ENCODE measurements around the gene FARP1.

FARP1 gene

DNA sequence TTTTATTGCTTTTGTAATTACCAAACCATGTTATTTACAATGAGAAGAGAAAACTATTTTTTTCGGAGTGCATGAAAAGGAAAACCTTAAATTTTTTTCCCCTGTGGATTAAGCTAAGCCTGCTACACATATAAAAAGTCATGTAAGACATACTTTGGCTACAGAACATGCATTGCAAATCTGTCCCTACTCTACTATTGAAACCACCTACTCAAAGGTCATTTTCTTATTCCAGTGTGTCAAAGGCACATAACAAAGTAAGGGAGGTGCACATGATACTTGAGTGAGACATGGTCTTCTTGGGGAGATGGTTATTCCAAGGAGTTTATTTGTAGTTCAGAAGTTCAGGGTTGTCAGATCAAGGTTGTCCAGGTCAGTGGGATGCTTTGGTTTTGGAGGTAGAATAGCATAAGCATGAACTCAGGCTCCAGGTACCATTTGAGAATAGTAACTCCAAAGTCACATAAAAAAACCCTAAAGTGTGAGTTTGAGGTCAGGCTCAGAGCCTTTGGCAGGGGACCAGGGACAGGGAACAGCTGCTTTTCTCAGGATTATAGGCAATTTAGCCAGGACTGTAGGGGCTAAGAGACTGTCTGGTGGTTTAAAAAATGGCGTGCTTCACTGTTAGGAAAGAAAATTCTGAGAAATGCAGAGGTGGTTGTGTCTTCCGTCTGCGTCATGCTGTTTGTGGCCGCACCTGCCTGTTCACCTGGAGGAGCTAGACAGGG, 15.4 kb downstream of the FARP1 start:
- no peaks in the 10 kb centered on the region for H3K79me1 ChIP-seq (ENCODE audit: low read length)
- peaks cover 2% of the 10 kb centered on the region for H3K79me2 ChIP-seq (ENCODE audit: control insufficient read depth, insufficient read depth, low read length, poor library complexity)
- H3K4me1 ChIP-seq (ENCODE audit: control insufficient read depth in 1 of 2, insufficient read depth in 2 of 2, low read length in 2 of 2): peaks cover 3 to 8% of the 10 kb centered on the region in 2 experiments
- H3K23ac ChIP-seq (ENCODE audit: low read length): no peak overlapping the region
- H3K4me3 ChIP-seq (ENCODE audit: low read depth, low read length): no peak overlapping the region
- no peak overlapping the region for H3K9ac ChIP-seq (ENCODE audit: low read length)
- no peak overlapping the region for H4K8ac ChIP-seq (ENCODE audit: low read depth, low read length)
- no peak overlapping the region for H3K4me2 ChIP-seq (ENCODE audit: low read length)
- H3K36me3 ChIP-seq (ENCODE audit: control insufficient read depth in 1 of 2, insufficient read depth in 2 of 2, low read length in 2 of 2): peaks cover 10% of the 10 kb centered on the region in 2 experiments
- no peak overlapping the region for H2AFZ ChIP-seq (ENCODE audit: insufficient read depth, low read length, poor library complexity)
- H2BK12ac ChIP-seq (ENCODE audit: low read length): no peak overlapping the region
- no peaks in the 10 kb centered on the region for H3K27me3 ChIP-seq (ENCODE audit: insufficient read depth, low read length)
- H4K12ac ChIP-seq (ENCODE audit: low read depth, low read length): no peak overlapping the region
- H3K18ac ChIP-seq (ENCODE audit: low read length): no peak overlapping the region
- WGBS (ENCODE audit: extremely low coverage, insufficient coverage, insufficient read length): no CpG with 5 or more reads among the region's 5 CpGs
- no peak overlapping the region for H2BK120ac ChIP-seq (ENCODE audit: insufficient read depth, low read length, poor library complexity)
- H2BK5ac ChIP-seq (ENCODE audit: low read depth, low read length, poor library complexity): no peak overlapping the region
- H3K27ac ChIP-seq (ENCODE audit: low read depth, low read length): no peak overlapping the region
- DNase-seq: peak in 1 of 2 donors; percentile 59
- no peak overlapping the region for H4K91ac ChIP-seq (ENCODE audit: low read depth, low read length)
- H3K14ac ChIP-seq (ENCODE audit: low read length): no peak overlapping the region
- H3K9me3 ChIP-seq (ENCODE audit: insufficient read depth, low read depth, low read length): no peaks in the 10 kb centered on the region
- H3K4ac ChIP-seq (ENCODE audit: low read depth, low read length): no peak overlapping the region
- no peak overlapping the region for H2AK5ac ChIP-seq (ENCODE audit: low read length)

GRCh38 chr13:98162935-98163334, 20.0 kb downstream of the FARP1 start:
- peak overlapping the region; percentile 47 for H3K4ac ChIP-seq (ENCODE audit: low read depth, low read length)
- no peak overlapping the region for H3K18ac ChIP-seq (ENCODE audit: low read length)
- H2BK5ac ChIP-seq (ENCODE audit: low read depth, low read length, poor library complexity): no peak overlapping the region
- peaks cover 0 to 5% of the 10 kb centered on the region in 2 experiments for H3K4me1 ChIP-seq (ENCODE audit: control insufficient read depth in 1 of 2, insufficient read depth in 2 of 2, low read length in 2 of 2)
- peaks cover 2 to 4% of the 10 kb centered on the region in 2 experiments for H3K36me3 ChIP-seq (ENCODE audit: control insufficient read depth in 1 of 2, insufficient read depth in 2 of 2, low read length in 2 of 2)
- H3K4me3 ChIP-seq (ENCODE audit: low read depth, low read length): no peak overlapping the region
- no peaks in the 10 kb centered on the region for H3K27me3 ChIP-seq (ENCODE audit: insufficient read depth, low read length)
- no peak overlapping the region for H3K4me2 ChIP-seq (ENCODE audit: low read length)
- H2AK5ac ChIP-seq (ENCODE audit: low read length): no peak overlapping the region
- H3K23ac ChIP-seq (ENCODE audit: low read length): no peak overlapping the region
- no peaks in the 10 kb centered on the region for H3K79me1 ChIP-seq (ENCODE audit: low read length)
- no peak overlapping the region for H3K14ac ChIP-seq (ENCODE audit: low read length)
- WGBS (ENCODE audit: extremely low coverage, insufficient coverage, insufficient read length): no CpG with 5 or more reads among the region's 5 CpGs
- H4K91ac ChIP-seq (ENCODE audit: low read depth, low read length): no peak overlapping the region
- DNase-seq: no peak
- no peak overlapping the region for H3K9ac ChIP-seq (ENCODE audit: low read length)
- no peaks in the 10 kb centered on the region for H3K79me2 ChIP-seq (ENCODE audit: control insufficient read depth, insufficient read depth, low read length, poor library complexity)
- H3K27ac ChIP-seq (ENCODE audit: low read depth, low read length): no peak overlapping the region
- no peak overlapping the region for H4K8ac ChIP-seq (ENCODE audit: low read depth, low read length)
- H2BK12ac ChIP-seq (ENCODE audit: low read length): no peak overlapping the region
- H4K12ac ChIP-seq (ENCODE audit: low read depth, low read length): no peak overlapping the region
- no peaks in the 10 kb centered on the region for H3K9me3 ChIP-seq (ENCODE audit: insufficient read depth, low read depth, low read length)
- no peak overlapping the region for H2BK120ac ChIP-seq (ENCODE audit: insufficient read depth, low read length, poor library complexity)
- H2AFZ ChIP-seq (ENCODE audit: insufficient read depth, low read length, poor library complexity): no peak overlapping the region

DNA sequence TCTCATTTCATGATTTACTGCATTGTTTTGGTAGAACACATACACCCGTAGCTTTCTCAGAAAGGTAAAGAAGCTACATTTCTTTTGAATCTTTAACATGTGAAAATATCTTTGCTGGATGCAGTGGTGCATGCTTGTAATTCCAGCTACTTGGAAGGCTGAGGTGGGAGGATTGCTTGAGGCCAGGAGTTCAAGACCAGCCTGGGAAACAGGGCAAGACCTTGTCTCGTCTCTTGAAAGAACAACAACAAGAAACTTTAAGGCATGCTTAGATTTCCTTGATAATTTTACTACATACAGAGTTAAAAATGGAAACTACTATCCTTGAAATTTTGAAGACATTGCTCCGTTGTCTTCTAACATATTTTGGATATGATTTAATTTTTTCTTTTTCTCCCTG, 26.4 kb downstream of the FARP1 start:
- no peak overlapping the region for H3K27ac ChIP-seq (ENCODE audit: low read depth, low read length)
- peak; percentile 79 to 89 for DNase-seq
- peak overlapping the region; percentile 18 for H3K4ac ChIP-seq (ENCODE audit: low read depth, low read length)
- peaks cover 18 to 19% of the 10 kb centered on the region in 2 experiments for H3K4me1 ChIP-seq (ENCODE audit: control insufficient read depth in 1 of 2, insufficient read depth in 2 of 2, low read length in 2 of 2)
- no peak overlapping the region for H3K23ac ChIP-seq (ENCODE audit: low read length)
- no peak overlapping the region for H4K12ac ChIP-seq (ENCODE audit: low read depth, low read length)
- no peak overlapping the region for H2BK120ac ChIP-seq (ENCODE audit: insufficient read depth, low read length, poor library complexity)
- H3K4me2 ChIP-seq (ENCODE audit: low read length): no peak overlapping the region
- H3K79me2 ChIP-seq (ENCODE audit: control insufficient read depth, insufficient read depth, low read length, poor library complexity): peaks cover 4% of the 10 kb centered on the region
- no CpG with 5 or more reads among the region's 3 CpGs for WGBS (ENCODE audit: extremely low coverage, insufficient coverage, insufficient read length)
- H4K8ac ChIP-seq (ENCODE audit: low read depth, low read length): no peak overlapping the region
- no peak overlapping the region for H3K4me3 ChIP-seq (ENCODE audit: low read depth, low read length)
- H3K27me3 ChIP-seq (ENCODE audit: insufficient read depth, low read length): no peaks in the 10 kb centered on the region
- H2AFZ ChIP-seq (ENCODE audit: insufficient read depth, low read length, poor library complexity): no peak overlapping the region
- H3K14ac ChIP-seq (ENCODE audit: low read length): no peak overlapping the region
- H2BK12ac ChIP-seq (ENCODE audit: low read length): no peak overlapping the region
- no peak overlapping the region for H3K9ac ChIP-seq (ENCODE audit: low read length)
- H4K91ac ChIP-seq (ENCODE audit: low read depth, low read length): no peak overlapping the region
- H2BK5ac ChIP-seq (ENCODE audit: low read depth, low read length, poor library complexity): no peak overlapping the region
- H3K9me3 ChIP-seq (ENCODE audit: insufficient read depth, low read depth, low read length): no peaks in the 10 kb centered on the region
- peaks cover 12% of the 10 kb centered on the region for H3K79me1 ChIP-seq (ENCODE audit: low read length)
- H2AK5ac ChIP-seq (ENCODE audit: low read length): no peak overlapping the region
- no peak overlapping the region for H3K18ac ChIP-seq (ENCODE audit: low read length)
- no peaks in the 10 kb centered on the region for H3K36me3 ChIP-seq (ENCODE audit: control insufficient read depth in 1 of 2, insufficient read depth in 2 of 2, low read length in 2 of 2)

DNA sequence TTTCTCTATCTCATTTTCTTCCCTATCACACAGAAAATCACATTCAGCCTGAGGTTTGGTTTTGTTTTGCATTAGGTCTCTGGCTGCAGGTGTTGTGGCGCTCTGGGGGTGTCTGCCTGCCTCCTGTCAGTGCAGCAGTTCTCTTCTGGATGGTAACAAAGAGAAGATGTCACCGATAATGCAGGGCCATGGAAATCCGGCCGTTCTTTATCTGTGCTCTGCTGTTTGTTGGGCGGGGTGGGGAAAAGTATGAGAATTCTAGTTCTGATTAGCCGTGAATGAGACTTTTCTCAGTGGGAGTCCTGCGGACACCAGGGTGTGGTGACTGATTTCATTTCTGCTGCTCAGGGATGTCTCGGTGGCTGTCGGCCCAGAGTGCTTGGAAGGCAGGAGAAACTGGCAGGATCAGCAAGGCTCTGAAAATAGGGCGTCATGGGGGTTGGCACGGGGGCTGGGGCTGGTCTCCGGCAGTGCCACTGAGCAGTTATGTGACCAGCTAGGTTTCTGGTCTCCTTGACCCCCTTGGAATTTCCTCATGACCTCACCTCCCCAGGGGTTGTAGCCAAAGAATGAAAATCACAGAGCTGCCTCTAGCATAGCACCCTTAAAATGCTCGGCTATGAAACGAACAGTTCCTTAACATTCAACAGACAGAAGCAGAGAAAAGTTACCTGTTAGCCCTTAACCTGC, 29.2 kb downstream of the FARP1 start:
- Histone ChIP-seq H2BK5ac (ENCODE audit: low read depth, low read length, poor library complexity) (peak overlapping the region; percentile 58), H2BK120ac (ENCODE audit: insufficient read depth, low read length, poor library complexity) (peak overlapping the region; percentile 10), H3K4me1 (ENCODE audit: control insufficient read depth in 1 of 2, insufficient read depth in 2 of 2, low read length in 2 of 2) (peaks cover 27 to 36% of the 10 kb centered on the region in 2 experiments), H3K27me3 (ENCODE audit: insufficient read depth, low read length) (no peaks in the 10 kb centered on the region), H2AK5ac (ENCODE audit: low read length) (peak overlapping the region; percentile 24), H3K14ac (ENCODE audit: low read length) (peak overlapping the region; percentile 43), H4K91ac (ENCODE audit: low read depth, low read length) (no peak overlapping the region), H3K4me3 (ENCODE audit: low read depth, low read length) (no peak overlapping the region), H2AFZ (ENCODE audit: insufficient read depth, low read length, poor library complexity) (no peak overlapping the region), H3K9me3 (ENCODE audit: insufficient read depth, low read depth, low read length) (peaks cover 3% of the 10 kb centered on the region), H4K8ac (ENCODE audit: low read depth, low read length) (no peak overlapping the region), H3K27ac (ENCODE audit: low read depth, low read length) (peak overlapping the region; percentile 80), H3K4ac (ENCODE audit: low read depth, low read length) (no peak overlapping the region), H3K9ac (ENCODE audit: low read length) (no peak overlapping the region), H3K79me2 (ENCODE audit: control insufficient read depth, insufficient read depth, low read length, poor library complexity) (peaks cover 4% of the 10 kb centered on the region), H3K23ac (ENCODE audit: low read length) (no peak overlapping the region), H4K12ac (ENCODE audit: low read depth, low read length) (no peak overlapping the region), H3K4me2 (ENCODE audit: low read length) (peak overlapping the region; percentile 60), H3K36me3 (ENCODE audit: control insufficient read depth in 1 of 2, insufficient read depth in 2 of 2, low read length in 2 of 2) (peaks cover 6% of the 10 kb centered on the region in 2 experiments), H3K18ac (ENCODE audit: low read length) (no peak overlapping the region), H2BK12ac (ENCODE audit: low read length) (peak overlapping the region; percentile 67), H3K79me1 (ENCODE audit: low read length) (peaks cover 16% of the 10 kb centered on the region)
- no peak for DNase-seq
- WGBS (ENCODE audit: extremely low coverage, insufficient coverage, insufficient read length): no CpG with 5 or more reads among the region's 14 CpGs

Data from trophoblast cell (in vitro differentiated cells and primary cell).